ENCODE results near the gene SLC26A8. TPM values are rescaled to one million over a fixed set of nuclear protein-coding genes. Genes with fewer than 3 reads are reported as not detected.

The SLC26A8 gene
- total RNA-seq, 1 experiment from 2014 or later: not detected

- Histone ChIP-seq H3K36me3 (ENCODE audit: control insufficient read depth in 1 of 2, insufficient read depth in 2 of 2, low read length in 2 of 2) (no peaks in the 10 kb centered on the region), H4K20me1 (ENCODE audit: insufficient read depth) (no peaks in the 10 kb centered on the region), H3K4me1 (ENCODE audit: control insufficient read depth in 1 of 2, insufficient read depth in 2 of 2, low read length in 2 of 2) (peaks cover 6 to 13% of the 10 kb centered on the region in 2 experiments; a peak in 3 of 4 replicates), H3K4me2 (ENCODE audit: low read length) (no peak overlapping the region), H3K9me3 (ENCODE audit: control insufficient read depth in 1 of 2, insufficient read depth in 1 of 2, low read depth in 1 of 2, low read length in 2 of 2) (no peaks in the 10 kb centered on the region), H3K9ac (ENCODE audit: low read length) (no peak overlapping the region), H3K4me3 (replicated peaks in 1 of 2; ENCODE audit: low read depth in 1 of 2, low read length in 2 of 2) (no peak overlapping the region), H2AFZ (ENCODE audit: low read depth, low read length, poor library complexity, severe bottlenecking) (no peak overlapping the region), H3K9me2 (ENCODE audit: insufficient read depth) (no peaks in the 10 kb centered on the region), H3K27me3 (ENCODE audit: insufficient read depth, low read length) (no peaks in the 10 kb centered on the region), H3K27ac (ENCODE audit: low read depth, low read length) (no peak overlapping the region), H3K79me2 (ENCODE audit: insufficient read depth, low read length) (peaks cover 80% of the 10 kb centered on the region)
- DNase-seq (ENCODE audit: low read depth, low spot score) (no peak), ATAC-seq (no peak)
- TF ChIP-seq FOSL1 (IDR thresholded peaks at IDR 0.05; ENCODE audit: low read depth): no peak
- no peak for TF ChIP-seq POLR2A (IDR thresholded peaks at IDR 0.05; ENCODE audit: borderline replicate concordance, extremely low read depth, insufficient read depth, insufficient read length)
- no peak for TF ChIP-seq ELF1 (IDR thresholded peaks at IDR 0.05; ENCODE audit: borderline replicate concordance, low read depth)
- no peak for TF ChIP-seq POLR2AphosphoS5 (IDR thresholded peaks at IDR 0.05; ENCODE audit: low read depth, low read length)
- TF ChIP-seq ZBTB33 (IDR thresholded peaks at IDR 0.05; ENCODE audit: extremely low read depth, insufficient replicate concordance, low read length): no peak
- no peak for TF ChIP-seq ZFX (IDR thresholded peaks at IDR 0.05)
- no peak for TF ChIP-seq ZNF274 (IDR thresholded peaks at IDR 0.05; ENCODE audit: low read depth, low read length)
- TF ChIP-seq SIN3A (IDR thresholded peaks at IDR 0.05; ENCODE audit: low read depth): no peak
- intact Hi-C loops (cut with micrococcal nuclease): no loop called here
- ChIA-PET RAD21 (ENCODE audit: low non-redundant PET in 1 of 2, low total read pairs in 2 of 2, uncharacterized antibody in 2 of 2, unreplicated experiment in 2 of 2) (no interaction called here), POLR2A (no interaction called here), CTCF (interaction anchor here (1.3 kb wide), 1 partner anchor 8 kb away, joined by 3 read pairs; no protein-coding TSS in a partner anchor)
- no TSS peak for BruUV-seq (replicated peaks)
Measured at GRCh38 chr6:36067374-36068011, 43.1 kb upstream of the SLC26A8 start.

All from HCT116 (cell line).